Mammary epithelial cell (primary cell): ENCODE results near the gene CORO2A.

Source experiments
- EZH2 ChIP-seq: IDR thresholded peaks from 2 replicates; pipeline ENCODE4 v1.6.1; 2012; ENCODE audit warnings: low read length, inconsistent platforms, borderline replicate concordance
- TF ChIP-seq, protein P1 (sequence below), 2 donors: IDR thresholded peaks in 1 of 2; conservative IDR thresholded peaks in 1 of 2; 2 replicates each; pipeline ENCODE4 v1.5.1; 2011 to 2012; ENCODE audit warnings: inconsistent platforms in 2 of 2, low read length in 2 of 2, mild to moderate bottlenecking in 2 of 2, control low read depth in 1 of 2, low read depth in 1 of 2; ENCODE audit not compliant: insufficient read depth in 1 of 2; ENCODE audit errors: extremely low read depth in 1 of 2

DNA sequence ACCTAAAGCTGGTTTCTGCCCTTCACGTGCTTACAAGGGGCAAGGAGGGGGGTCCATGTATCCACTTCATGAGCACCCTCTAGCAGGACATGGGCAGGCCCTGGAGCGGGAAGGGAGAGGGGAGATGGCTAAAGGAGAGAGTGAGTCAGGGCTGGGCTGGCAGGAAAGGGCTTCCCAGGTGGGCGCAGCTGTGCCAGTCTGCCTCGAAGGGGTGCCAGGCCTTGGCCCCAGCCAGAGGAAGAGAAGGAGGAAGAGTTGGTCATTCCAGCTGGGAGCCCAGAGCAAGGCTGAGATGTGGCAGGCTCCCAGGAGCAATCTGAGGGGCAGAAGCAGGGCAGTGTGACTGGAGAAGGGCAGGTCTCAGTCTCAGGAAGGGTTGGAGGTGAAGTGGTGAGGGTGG is 98.1 kb downstream of the CORO2A start:
- TF ChIP-seq EZH2, result no peak
- TF ChIP-seq, protein P1, sequence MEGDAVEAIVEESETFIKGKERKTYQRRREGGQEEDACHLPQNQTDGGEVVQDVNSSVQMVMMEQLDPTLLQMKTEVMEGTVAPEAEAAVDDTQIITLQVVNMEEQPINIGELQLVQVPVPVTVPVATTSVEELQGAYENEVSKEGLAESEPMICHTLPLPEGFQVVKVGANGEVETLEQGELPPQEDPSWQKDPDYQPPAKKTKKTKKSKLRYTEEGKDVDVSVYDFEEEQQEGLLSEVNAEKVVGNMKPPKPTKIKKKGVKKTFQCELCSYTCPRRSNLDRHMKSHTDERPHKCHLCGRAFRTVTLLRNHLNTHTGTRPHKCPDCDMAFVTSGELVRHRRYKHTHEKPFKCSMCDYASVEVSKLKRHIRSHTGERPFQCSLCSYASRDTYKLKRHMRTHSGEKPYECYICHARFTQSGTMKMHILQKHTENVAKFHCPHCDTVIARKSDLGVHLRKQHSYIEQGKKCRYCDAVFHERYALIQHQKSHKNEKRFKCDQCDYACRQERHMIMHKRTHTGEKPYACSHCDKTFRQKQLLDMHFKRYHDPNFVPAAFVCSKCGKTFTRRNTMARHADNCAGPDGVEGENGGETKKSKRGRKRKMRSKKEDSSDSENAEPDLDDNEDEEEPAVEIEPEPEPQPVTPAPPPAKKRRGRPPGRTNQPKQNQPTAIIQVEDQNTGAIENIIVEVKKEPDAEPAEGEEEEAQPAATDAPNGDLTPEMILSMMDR (conservative IDR thresholded peaks at IDR 0.05 in 1 of 2, IDR thresholded peaks at IDR 0.05 in 1 of 2; ENCODE audit: extremely low read depth in 1 of 2, insufficient read depth in 1 of 2, low read depth in 1 of 2, low read length in 2 of 2), result no peak
